Measurements from ENCODE around the gene PSMC3IP.
A peak's percentile ranks its signal among the peaks of the same experiment; 100 is the strongest.

The PSMC3IP gene

GRCh38 chr17:42613699-42614295, 36.3 kb upstream of the PSMC3IP start:
- no peak for DNase-seq (ENCODE audit: low spot score)
- H3K27ac ChIP-seq, result no peak overlapping the region
- TF ChIP-seq CTCF (IDR thresholded peaks at IDR 0.05), result no peak

GRCh38 chr17:42612013-42612412, 34.5 kb upstream of the PSMC3IP start:
- H3K4me3 ChIP-seq, result no peak overlapping the region
- no peak for TF ChIP-seq CTCF (IDR thresholded peaks at IDR 0.05)
- H3K27ac ChIP-seq, result no peak overlapping the region
- no peak for DNase-seq (ENCODE audit: low spot score)

More at GRCh38 chr17:42613699-42614295, 36.3 kb upstream of the PSMC3IP start:
- no peak overlapping the region for H3K4me3 ChIP-seq

- Histone ChIP-seq H3K4me3 (peak overlapping the region; percentile 98), H3K27ac (peak overlapping the region; percentile 55 to 88)
- peak; percentile 86 for DNase-seq (ENCODE audit: low spot score)
Measured at GRCh38 chr17:42609814-42610801, 32.6 kb upstream of the PSMC3IP start.

GRCh38 chr17:42609182-42609813, 31.8 kb upstream of the PSMC3IP start, which contains the start of the genes RETREG3 and TUBG1:
RETREG3 (minus strand) TSS chr17:42609374; CDS start chr17:42609324, 50 bp downstream.
TUBG1 (plus strand) TSS chr17:42609683; CDS start chr17:42609738, 55 bp downstream.
- peak within 1 kb of the TSS; percentile 81 to 98 for H3K27ac ChIP-seq
- DNase-seq (ENCODE audit: low spot score), result peak; percentile 99
- peak within 1 kb of the TSS; percentile 98 for H3K4me3 ChIP-seq
- TF ChIP-seq CTCF (IDR thresholded peaks at IDR 0.05), result no peak

- Histone ChIP-seq H3K27ac (peak overlapping the region; percentile 81 to 98), H3K4me3 (peak overlapping the region; percentile 98)
- DNase-seq (ENCODE audit: low spot score), result no peak
- no peak for TF ChIP-seq CTCF (IDR thresholded peaks at IDR 0.05)
Measured at GRCh38 chr17:42608305-42609181, 31.0 kb upstream of the PSMC3IP start.

GRCh38 chr17:42607769-42608168, 30.2 kb upstream of the PSMC3IP start:
- H3K4me3 ChIP-seq, result peak overlapping the region; percentile 98
- no peak for TF ChIP-seq CTCF (IDR thresholded peaks at IDR 0.05)
- no peak overlapping the region for H3K27ac ChIP-seq
- DNase-seq (ENCODE audit: low spot score), result no peak

Measured in coronary artery (tissue), 2 donors.